22Rv1 (cell line): ENCODE data around the gene POLQ.
"Not testable (repeated sequence)": the region's sequence is repeated elsewhere in the genome, so short reads cannot be mapped to it uniquely, and the experiment has no call there.

ENCODE experiments used
- H3K27ac ChIP-seq: fragments of 450-650 bp; 2 replicates; pipeline ENCODE4 v1.5.1; 2017
- CTCF ChIP-seq: fragments of 450-650 bp; IDR thresholded peaks from 2 replicates; pipeline ENCODE4 v1.5.1; 2017; ENCODE audit warnings: mild to moderate bottlenecking
- ZFX ChIP-seq: fragments of 450-650 bp; IDR thresholded peaks from 2 replicates; pipeline ENCODE4 v1.6.1; 2017; ENCODE audit warnings: antibody characterized with exemption, borderline replicate concordance

Gene POLQ

DNA sequence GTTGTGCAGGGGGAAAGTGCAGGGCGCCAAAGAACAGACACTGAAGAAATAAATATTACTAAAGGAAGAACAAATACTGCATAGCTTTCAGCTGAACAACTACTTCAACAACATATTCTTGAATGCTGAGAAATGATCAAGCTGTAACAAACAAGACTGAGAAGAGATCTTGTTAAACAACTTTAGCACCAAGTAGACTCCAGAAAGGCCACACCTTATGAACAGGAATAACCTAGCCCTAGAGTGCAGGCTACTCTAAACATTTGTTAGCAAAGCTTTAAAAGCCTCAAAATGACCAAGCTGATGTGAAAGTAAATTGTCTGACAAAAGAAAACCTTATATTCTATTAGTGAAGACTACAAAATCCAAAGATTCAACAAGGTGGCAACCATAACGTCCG is 83.2 kb downstream of the POLQ start:
- no peak overlapping the region for H3K27ac ChIP-seq
- TF ChIP-seq ZFX (no peak), CTCF (no peak)

- H3K27ac ChIP-seq = not testable (repeated sequence)
Measured at GRCh38 chr3:121451752-121452151, 94.0 kb downstream of the POLQ start.

GRCh38 chr3:121443456-121443855 is 102.3 kb downstream of the POLQ start:
- TF ChIP-seq CTCF = no peak
- no peak for TF ChIP-seq ZFX
- H3K27ac ChIP-seq = no peak overlapping the region

DNA sequence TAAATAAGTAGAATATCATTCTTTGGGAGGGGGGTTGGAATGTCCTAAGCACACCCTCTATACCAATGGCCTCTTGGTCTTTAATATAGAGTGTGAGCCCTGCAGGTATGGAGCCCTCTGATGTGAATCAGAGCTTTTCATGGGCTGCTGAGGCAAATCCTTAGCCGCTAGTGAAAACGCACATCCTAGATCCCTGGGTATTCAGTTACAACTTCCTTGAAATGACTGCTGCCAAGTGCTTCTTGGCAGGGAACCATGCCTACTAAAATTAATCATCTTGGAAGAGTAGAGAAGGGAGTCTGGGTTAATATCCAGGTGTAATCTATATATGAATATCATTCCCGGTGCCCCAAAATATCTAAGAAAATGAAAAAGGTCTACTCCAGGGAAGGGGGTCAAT is 109.1 kb downstream of the POLQ start:
- TF ChIP-seq CTCF = no peak
- TF ChIP-seq ZFX = no peak
- peak overlapping the region; percentile 19; the same call in 1 of the 2 replicates for H3K27ac ChIP-seq

- no peak for TF ChIP-seq ZFX
- TF ChIP-seq CTCF = no peak
Measured at GRCh38 chr3:121436074-121436473, 109.7 kb downstream of the POLQ start.

GRCh38 chr3:121431726-121432517 is 113.9 kb downstream of the POLQ start:
- H3K27ac ChIP-seq = no peak overlapping the region
- TF ChIP-seq ZFX (no peak), CTCF (no peak)

More at GRCh38 chr3:121436074-121436473, 109.7 kb downstream of the POLQ start:
- peak overlapping the region; percentile 19; the same call in 1 of the 2 replicates for H3K27ac ChIP-seq

- no peak for TF ChIP-seq ZFX
- no peak for TF ChIP-seq CTCF
- H3K27ac ChIP-seq = no peak overlapping the region
Measured at GRCh38 chr3:121430664-121431215, 115.0 kb downstream of the POLQ start.
